HG03139 (cell line): Measurements from ENCODE around the gene CRTC1.

Experiments used
- ATAC-seq: cut with Tn5 transposase; IDR thresholded peaks from one replicate; pipeline ENCODE4 v1.9.1; 2021; ENCODE audit not compliant: unreplicated experiment

CRTC1 gene

DNA sequence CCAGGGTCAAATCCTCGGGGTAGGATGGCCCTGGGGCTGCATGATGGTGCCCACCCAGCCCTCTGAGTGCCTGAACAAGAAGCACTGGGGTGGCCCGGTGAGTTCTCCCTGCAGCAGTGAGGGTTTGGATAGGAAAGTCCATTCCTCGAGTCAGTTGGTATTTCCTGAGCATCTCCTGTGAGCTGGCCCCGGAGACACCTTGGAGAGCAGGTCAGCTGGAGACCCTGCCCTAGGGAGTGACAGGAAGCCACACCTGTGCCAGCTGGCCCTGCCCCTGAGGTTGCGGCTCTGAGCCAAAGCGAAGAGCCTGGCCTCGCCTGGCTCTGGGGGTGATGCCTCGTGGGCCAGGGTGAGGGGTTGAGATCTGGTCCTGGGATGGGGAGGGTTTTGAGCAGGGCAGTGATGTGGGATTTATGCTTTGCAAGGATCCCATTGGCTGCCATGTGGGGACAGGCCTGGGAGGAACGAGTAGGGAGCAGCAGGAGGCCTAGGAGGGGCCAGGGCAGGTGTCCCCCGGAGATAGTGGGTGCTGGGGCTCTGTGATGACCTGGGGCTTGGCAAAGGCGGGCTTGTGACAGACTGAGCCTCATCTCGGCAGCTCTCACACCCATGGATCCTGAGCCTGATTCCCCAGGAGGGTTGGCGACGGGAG, 16.0 kb downstream of the CRTC1 start:
- no peak for ATAC-seq

DNA sequence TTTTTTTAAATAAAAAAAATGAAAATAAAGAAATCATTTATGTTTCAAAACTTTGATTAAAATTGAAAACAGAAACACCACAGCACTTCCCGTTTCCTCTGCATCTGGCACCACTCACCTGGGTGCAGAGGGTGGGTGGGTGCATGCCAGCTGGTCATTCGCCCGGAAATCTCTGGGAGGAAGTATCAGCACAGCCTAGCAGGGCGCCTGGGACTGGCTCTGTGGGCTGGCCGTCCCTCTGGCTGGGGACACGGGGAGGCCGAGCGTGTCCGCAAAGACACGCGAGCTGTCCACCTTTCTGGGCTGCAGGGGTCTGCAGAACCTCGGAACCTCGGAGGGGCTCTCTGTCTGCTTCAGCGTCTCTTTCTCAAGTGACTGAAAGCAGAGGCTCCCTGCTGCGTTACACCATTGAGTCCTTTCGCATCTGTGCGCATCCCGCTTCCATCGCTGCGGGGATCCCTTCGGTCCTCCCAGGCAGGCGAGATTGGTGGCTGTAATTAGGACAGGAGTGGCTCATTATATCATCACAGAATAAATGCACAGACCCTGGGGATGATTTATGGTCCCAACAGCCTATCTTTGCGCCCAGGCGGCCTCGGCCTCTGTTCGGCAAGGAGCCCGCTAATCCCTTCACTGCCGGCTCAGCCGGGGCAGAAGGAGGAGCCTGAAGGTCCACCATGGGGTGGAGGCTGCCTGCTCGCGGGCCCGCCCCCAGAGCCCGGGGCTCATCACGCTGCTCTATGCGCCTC, 17.2 kb downstream of the CRTC1 start:
- no peak for ATAC-seq

GRCh38 chr19:18701250-18701608, 17.7 kb downstream of the CRTC1 start:
- no peak for ATAC-seq

GRCh38 chr19:18704054-18704453, 20.6 kb downstream of the CRTC1 start:
- no peak for ATAC-seq

DNA sequence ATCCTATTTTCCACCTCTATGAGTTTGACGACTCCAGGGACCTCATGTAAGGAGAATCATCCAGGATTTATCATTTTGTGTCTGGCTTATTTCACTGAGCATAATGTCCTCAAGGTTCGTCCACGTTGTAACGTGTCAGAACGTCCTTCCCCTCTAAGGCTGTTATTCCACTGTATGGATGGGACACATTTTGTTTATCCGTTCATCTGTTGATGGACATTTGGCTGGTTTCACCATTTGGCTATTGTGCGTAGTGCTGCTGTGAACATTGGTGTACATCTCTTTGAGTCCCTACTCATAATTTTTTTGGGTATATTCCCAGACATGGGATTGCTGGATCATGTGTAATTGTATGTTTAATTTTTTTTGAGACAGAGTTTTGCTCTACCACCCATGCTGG, 21.5 kb downstream of the CRTC1 start:
- no peak for ATAC-seq

DNA sequence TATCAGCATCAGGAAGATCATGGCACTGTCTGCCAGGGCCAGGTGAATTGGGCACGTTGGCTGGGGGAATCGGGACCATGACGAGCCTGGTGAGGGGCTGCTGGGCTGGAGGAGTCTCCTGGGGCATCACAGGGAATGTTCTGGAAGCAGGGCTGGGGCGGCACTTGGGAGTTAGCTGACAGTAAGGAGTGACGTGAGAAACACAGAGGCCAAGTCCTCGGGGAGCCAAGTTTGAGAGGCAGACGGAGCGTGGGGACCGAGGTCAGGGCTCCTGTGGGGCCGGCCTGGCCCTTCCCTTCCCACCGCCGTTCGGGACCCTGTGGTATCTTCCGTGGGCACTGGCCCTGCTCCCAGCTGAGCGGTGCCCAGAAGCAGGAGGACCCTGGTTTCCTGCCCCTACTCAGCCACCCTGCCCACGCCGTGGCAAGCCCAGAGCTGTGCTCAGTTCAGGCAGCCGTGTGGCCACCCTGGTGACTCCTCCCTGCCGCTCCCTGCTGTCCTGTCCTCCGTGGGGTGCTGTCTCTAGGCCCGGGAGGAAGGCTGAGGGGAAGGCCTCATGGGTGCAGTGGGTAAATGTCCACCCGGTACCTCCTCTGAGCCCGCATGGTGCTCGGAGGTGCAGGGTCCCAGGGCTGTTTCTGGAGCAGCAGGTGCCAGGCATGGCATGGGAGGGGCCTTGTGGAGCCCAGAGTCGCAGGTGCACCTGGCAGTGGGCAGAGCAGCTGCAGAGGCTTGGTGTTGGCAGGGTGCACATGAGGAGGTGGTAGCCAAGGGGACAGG, 25.2 kb downstream of the CRTC1 start:
- ATAC-seq = no peak

DNA sequence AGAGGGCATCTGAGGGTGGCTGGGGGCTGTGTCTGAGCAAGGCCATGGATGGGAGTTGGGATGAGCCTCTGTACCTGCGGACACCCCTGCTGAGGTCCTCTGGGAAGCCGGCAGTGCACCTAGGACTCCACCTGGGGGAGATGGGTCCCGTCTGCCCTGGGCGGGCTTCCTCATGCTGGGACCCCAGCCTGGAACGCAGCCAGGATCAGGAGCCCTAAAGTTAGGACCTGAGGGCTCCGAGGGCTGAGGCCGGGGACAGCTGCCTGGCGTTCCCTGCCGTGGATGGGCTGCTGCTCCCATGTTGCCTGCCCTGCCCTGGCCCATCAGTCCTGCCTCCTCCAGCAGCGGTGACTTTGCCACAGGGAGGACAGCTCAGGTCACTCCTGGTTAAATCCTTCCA, 26.1 kb downstream of the CRTC1 start:
- ATAC-seq = no peak

DNA sequence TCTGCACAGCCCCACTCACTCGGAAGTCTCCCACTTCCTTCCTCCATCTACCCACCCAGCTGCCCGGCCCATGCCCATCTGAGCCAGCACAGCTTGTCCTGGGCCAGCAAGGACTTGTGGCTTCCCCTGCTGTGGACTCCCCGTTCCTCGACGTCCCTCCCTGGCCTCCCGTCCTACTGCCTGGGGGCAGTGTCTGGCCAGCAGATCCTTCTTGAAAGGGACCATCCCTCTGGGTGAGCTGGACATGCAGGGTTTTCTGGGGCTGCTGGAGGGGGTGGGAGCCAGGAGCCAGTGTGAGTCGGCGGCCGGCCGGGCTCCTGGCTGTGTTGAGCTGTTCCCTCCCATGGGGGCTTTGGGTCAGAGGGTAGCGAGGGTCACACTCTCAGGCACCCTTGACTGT, 26.7 kb downstream of the CRTC1 start:
- no peak for ATAC-seq

GRCh38 chr19:18710996-18711751, 27.7 kb downstream of the CRTC1 start:
- no peak for ATAC-seq

- no peak for ATAC-seq
Measured at GRCh38 chr19:18711893-18712292, 28.4 kb downstream of the CRTC1 start.

DNA sequence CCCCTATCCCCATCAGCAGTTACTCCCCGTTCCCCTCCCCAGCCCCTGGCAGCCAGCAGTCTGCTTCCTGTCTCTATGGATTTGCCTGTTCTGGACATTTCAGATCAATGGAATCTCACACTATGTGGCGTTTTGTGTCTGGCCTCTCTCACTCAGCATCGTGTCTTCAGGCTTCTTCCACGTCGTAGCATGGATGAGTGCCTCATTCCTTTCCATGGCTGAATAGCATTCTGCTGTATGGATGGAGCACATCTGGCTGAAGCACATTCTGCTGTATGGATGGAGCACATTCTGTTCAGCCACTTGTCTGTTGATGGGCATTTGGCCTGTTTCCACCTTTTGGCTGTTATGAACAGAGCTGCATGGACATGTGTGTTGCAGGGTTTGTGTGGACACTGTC, 29.5 kb downstream of the CRTC1 start:
- ATAC-seq = no peak

DNA sequence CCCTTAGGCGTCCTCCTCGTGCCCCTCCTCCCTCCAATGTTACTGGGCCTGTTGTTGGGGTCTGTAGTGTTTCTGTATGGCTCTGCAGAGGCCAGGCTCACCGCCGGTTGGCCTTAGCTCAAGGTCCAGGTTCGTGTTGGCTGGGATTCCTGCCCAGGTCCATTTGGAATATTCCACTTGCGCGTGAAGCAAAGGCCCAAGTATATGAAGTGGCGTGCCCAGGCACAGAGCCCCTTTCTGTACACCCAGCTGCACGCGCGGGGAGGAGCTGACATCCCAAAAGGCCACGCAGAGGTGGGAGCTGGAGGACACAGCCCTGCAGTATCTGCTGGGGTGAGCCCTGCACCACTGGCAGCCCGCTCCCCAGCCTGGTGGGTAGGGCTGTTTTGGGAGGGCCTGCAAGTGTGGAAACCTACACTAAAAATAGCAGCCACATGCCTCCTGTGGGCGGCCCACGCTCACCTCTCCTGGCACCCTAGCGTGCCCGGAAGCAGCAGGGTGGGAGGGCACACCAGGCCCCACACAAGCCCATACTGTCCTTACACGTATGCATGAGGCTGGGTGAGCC, 30.2 kb downstream of the CRTC1 start:
- no peak for ATAC-seq

GRCh38 chr19:18715416-18715815, 31.9 kb downstream of the CRTC1 start:
- ATAC-seq = no peak

GRCh38 chr19:18716857-18717256, 33.4 kb downstream of the CRTC1 start:
- ATAC-seq = no peak

- ATAC-seq = no peak
Measured at GRCh38 chr19:18717601-18718000, 34.1 kb downstream of the CRTC1 start.

GRCh38 chr19:18718015-18718526, 34.6 kb downstream of the CRTC1 start:
- ATAC-seq = no peak

DNA sequence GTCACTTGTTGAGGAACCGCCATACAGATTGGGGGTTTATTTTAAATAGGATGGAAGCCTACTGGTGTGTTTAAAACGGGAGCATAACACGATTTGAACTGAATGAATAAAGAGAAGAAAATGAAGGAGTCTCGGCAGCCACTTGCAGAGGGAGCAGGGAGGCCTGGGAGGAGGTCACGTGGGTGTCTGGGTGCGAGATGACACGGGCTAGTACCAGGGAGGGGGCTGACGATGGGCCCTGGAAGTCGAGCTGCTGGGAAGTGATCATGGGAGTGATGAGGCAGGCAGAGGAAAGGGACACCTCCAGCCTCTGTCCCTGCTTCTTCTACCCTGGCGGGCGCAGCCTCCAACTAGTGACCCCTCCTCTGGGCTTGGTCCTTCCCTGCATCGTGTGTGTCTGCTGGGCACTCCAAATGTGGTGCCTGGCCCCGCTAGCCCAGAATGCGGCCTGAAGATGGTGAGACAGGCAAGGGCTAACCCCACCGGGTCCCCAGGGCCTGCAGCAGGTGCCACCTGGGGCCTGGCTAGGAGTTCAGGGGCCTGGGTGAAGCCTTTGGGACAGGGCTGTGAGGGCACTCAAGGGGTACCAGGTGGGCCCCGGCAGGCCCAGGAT, 35.5 kb downstream of the CRTC1 start:
- no peak for ATAC-seq

- ATAC-seq = no peak
Measured at GRCh38 chr19:18719541-18719940, 36.1 kb downstream of the CRTC1 start.

DNA sequence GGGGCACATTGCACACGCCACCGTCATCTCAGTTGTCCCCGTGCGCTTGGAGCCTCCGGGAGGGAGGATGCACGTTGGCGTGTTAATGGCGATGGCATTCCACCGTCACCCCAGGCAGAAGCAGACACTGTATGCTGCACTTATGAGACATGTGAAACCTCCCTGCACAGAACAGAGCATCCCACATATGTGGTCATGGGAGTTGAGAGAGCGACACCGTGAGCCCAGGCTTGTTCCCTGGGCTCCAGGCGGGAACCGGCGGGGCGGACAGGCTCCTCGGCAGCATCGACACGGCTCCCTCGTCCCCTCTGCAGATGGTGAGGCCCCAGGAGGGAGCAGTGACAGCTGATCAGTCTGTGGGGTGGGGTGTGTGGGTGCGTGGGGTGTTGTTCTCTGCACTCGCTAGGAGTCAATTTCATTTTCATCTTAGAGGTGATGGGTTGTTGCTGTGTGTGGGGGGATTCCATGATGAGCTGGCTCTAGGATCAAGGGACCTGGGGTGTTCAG, 40.4 kb downstream of the CRTC1 start:
- ATAC-seq = no peak
